ENCODE measurements around the gene WNT9B. TPM values are rescaled to one million over a fixed set of nuclear protein-coding genes. Genes with fewer than 3 reads are reported as not detected.

WNT9B gene
- total RNA-seq, 4 donors from 2014 or later = 0.27 to 0.59 TPM; not detected in 2

DNA sequence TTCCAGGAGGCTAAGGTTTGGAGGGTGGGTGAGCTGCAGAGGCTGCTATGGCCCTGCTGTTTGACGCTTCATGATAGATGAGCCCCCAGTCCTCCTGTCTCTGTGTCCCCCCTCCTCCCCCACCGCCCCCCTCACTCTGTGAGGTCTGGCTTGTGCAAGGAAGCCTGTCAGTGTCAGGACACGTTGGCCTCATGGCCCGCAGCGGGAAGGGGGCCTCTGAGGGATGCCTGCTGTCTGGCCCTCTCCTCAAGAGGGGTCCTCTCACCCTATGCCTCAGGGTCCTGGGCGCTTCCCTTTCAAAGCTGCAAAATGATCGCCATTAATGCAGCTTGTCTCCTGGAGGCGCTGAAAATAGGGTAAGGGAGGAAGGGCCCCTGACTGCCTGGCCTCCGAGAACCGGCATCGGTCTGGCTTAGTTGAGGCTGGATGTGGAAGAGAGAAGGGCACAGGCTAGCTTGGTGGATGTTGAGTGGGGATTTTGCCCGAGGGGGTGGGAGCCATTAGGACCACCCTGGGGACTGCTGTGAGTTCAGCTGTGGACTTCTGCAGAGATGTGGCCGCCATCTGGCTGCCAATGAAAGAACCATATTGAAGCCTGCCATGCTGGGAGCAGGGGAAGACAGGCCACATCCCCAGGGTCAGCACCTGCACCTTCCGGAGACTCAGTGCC, 56.8 kb downstream of the WNT9B start:
- intact Hi-C loops (cut with DNase I; ENCODE audit: low total_unique reads) = no loop called here
- Histone ChIP-seq H3K4me3 (no peak overlapping the region), H3K36me3 (no peaks in the 10 kb centered on the region), H3K27ac (no peak overlapping the region), H3K27me3 (no peaks in the 10 kb centered on the region), H3K4me1 (no peaks in the 10 kb centered on the region), H3K9me3 (no peaks in the 10 kb centered on the region)
- TF ChIP-seq POLR2A (IDR thresholded peaks at IDR 0.05) = no peak
- TF ChIP-seq, protein P1, sequence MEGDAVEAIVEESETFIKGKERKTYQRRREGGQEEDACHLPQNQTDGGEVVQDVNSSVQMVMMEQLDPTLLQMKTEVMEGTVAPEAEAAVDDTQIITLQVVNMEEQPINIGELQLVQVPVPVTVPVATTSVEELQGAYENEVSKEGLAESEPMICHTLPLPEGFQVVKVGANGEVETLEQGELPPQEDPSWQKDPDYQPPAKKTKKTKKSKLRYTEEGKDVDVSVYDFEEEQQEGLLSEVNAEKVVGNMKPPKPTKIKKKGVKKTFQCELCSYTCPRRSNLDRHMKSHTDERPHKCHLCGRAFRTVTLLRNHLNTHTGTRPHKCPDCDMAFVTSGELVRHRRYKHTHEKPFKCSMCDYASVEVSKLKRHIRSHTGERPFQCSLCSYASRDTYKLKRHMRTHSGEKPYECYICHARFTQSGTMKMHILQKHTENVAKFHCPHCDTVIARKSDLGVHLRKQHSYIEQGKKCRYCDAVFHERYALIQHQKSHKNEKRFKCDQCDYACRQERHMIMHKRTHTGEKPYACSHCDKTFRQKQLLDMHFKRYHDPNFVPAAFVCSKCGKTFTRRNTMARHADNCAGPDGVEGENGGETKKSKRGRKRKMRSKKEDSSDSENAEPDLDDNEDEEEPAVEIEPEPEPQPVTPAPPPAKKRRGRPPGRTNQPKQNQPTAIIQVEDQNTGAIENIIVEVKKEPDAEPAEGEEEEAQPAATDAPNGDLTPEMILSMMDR (IDR thresholded peaks at IDR 0.05) = no peak
- no peak for DNase-seq

DNA sequence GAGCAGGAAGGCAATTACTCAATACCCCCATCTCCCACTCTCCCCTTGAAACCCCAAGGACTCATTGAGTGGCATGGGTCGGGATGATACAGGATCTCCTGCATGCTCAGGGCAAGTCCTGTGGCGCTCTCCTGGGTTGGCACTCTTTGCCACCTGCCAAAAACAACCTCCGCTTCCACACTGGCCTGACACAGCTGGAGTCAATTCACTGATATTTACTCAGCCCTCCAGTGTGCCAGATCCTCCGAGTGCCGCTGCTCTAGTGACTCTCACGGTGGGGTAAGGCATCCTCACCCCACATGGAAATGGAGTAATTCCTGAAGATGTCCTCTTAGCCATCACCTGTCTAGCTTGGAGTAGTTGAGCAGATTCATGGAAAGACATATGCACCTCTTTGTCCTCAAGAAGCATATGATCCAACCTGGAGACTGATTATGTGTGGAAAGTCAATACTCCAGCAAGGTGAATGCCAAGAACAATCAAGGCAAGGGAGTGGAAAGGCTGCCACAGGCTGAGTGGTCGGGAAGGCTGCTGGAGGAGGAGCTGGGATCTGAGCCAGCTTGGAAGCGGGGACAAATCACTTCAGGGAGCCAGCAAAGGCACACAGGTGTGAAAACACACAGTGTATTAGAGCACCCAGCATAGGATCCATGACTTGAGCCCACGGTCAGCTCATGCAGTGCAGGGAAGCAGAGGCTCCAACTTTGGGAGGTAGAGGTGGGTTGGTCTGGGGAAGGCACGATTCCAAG, 59.0 kb downstream of the WNT9B start:
- Histone ChIP-seq H3K27me3 (no peaks in the 10 kb centered on the region), H3K9me3 (no peaks in the 10 kb centered on the region), H3K4me1 (no peaks in the 10 kb centered on the region), H3K36me3 (no peaks in the 10 kb centered on the region), H3K4me3 (no peak overlapping the region), H3K27ac (no peak overlapping the region)
- TF ChIP-seq POLR2A (IDR thresholded peaks at IDR 0.05) = no peak
- TF ChIP-seq, protein P1 (IDR thresholded peaks at IDR 0.05) = no peak
- intact Hi-C loops (cut with DNase I; ENCODE audit: low total_unique reads) = no loop called here
- DNase-seq = no peak

DNA sequence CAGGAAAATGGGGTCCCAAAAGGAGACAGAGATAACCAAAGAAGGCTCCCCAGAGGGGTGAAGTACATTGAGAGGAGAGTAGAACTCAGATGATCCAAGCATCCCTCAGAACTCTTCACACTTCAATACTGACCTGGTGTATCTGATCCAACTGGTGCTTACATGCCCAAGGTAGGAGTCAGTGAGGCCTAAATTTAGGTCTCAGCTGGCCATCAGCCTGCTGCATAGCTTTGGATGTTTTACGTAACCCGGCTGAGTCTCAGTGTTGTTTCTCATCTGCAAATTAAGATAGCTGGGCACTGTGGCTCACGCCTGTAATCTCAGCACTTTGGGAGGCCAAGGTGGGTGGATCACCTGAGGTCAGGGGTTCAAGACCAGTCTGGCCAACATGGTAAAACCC, 59.9 kb downstream of the WNT9B start:
- intact Hi-C loops (cut with DNase I; ENCODE audit: low total_unique reads) = no loop called here
- H3K4me1 ChIP-seq = no peaks in the 10 kb centered on the region
- no peak for DNase-seq
- no peak overlapping the region for H3K27ac ChIP-seq
- no peaks in the 10 kb centered on the region for H3K9me3 ChIP-seq
- H3K36me3 ChIP-seq = no peaks in the 10 kb centered on the region
- H3K27me3 ChIP-seq = no peaks in the 10 kb centered on the region
- TF ChIP-seq, protein P1 (IDR thresholded peaks at IDR 0.05) = no peak
- TF ChIP-seq POLR2A (IDR thresholded peaks at IDR 0.05) = no peak
- H3K4me3 ChIP-seq = no peak overlapping the region

DNA sequence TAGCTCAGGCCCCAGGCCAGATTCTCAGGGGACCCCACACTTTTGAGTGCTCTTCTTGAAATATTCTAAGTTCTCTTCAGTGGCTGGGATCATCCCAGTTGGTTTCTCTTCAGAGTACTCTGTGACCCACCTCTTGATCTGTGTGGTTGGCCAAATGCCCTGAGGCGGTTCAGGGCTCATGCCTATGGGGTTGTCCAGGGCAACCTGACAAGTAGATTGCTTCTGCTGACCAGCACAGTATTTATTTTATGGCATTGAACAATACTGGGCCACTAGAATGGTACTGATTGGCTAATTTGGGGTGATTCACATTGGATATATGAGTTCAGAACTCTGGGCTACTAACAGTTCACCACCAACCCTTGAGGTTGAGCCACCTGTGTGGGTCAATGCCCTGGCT, 64.2 kb downstream of the WNT9B start:
- DNase-seq = no peak
- Histone ChIP-seq H3K27ac (no peak overlapping the region), H3K9me3 (no peaks in the 10 kb centered on the region), H3K4me3 (no peak overlapping the region), H3K4me1 (no peaks in the 10 kb centered on the region), H3K27me3 (no peaks in the 10 kb centered on the region), H3K36me3 (no peaks in the 10 kb centered on the region)
- TF ChIP-seq, protein P1 (IDR thresholded peaks at IDR 0.05) = no peak
- TF ChIP-seq POLR2A (IDR thresholded peaks at IDR 0.05) = no peak
- intact Hi-C loops (cut with DNase I; ENCODE audit: low total_unique reads) = no loop called here

DNA sequence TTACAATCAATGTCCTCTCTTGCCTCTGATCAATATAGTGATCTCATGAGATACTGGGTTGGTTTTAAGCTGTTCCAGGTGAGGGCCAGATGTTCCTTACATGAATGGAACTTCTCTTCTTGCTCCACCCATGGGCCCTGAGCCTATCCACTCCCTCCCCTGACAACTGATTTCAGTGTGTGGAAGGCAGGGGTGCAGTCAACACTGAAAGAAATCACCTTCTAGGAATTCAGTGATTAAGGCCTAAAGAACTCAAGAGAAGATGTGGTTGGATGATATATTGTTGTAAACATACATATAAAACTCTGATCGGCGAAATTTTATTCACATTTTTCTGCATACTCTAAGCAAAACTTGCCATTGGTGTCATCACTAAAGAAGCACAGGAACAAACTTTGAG, 64.8 kb downstream of the WNT9B start:
- no peaks in the 10 kb centered on the region for H3K36me3 ChIP-seq
- no peak for DNase-seq
- no peaks in the 10 kb centered on the region for H3K27me3 ChIP-seq
- no peak for TF ChIP-seq POLR2A (IDR thresholded peaks at IDR 0.05)
- TF ChIP-seq, protein P1 (IDR thresholded peaks at IDR 0.05) = no peak
- H3K4me3 ChIP-seq = no peak overlapping the region
- intact Hi-C loops (cut with DNase I; ENCODE audit: low total_unique reads) = no loop called here
- no peaks in the 10 kb centered on the region for H3K9me3 ChIP-seq
- no peak overlapping the region for H3K27ac ChIP-seq
- H3K4me1 ChIP-seq = no peaks in the 10 kb centered on the region

All from uterus (tissue), 4 donors.